GM19193 (cell line): ENCODE data around the gene HES2.

Experiments
- POLR2A ChIP-seq: IDR thresholded peaks from 4 replicates; pipeline ENCODE4 v1.6.1; 2011; ENCODE audit not compliant: insufficient read depth, insufficient read length; ENCODE audit errors: extremely low read depth

HES2 gene

DNA sequence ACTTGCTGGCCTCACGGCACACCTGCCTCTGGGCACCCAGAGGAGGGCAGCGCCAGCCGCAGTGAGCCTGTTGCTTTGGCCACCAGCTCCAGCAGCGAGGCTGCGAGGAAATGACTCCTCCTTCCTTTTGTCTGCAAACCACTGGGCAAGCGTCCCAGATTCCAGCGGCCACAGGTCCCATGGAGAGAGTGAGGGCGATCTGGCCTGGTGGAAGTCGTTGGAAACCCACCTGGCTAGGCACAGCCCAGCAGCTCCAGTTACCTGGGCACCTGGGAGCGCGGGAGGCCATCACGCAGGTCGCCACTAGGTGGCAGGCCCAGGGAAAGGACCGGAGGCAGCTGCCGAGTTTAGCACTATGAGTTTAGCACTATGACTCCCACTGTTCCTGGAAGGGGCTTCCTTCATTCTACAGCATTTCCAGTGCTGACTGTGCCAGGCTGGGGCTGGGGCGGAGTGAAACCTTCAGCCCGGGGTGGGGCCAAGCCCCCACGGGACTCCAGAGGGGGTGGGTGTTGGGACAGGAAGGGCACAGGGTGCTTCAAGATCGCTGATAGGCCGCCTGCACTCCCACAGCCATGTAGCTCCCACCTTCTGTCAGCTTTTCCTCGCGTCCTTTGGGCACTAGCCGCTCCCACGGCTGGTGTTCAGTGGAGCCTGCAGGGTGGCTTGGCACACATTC, 3.7 kb upstream of the HES2 start:
- TF ChIP-seq POLR2A, result no peak

- no peak for TF ChIP-seq POLR2A
These were observed 1.5 kb upstream of the HES2 start for GRCh38 chr1:6421266-6421665.

DNA sequence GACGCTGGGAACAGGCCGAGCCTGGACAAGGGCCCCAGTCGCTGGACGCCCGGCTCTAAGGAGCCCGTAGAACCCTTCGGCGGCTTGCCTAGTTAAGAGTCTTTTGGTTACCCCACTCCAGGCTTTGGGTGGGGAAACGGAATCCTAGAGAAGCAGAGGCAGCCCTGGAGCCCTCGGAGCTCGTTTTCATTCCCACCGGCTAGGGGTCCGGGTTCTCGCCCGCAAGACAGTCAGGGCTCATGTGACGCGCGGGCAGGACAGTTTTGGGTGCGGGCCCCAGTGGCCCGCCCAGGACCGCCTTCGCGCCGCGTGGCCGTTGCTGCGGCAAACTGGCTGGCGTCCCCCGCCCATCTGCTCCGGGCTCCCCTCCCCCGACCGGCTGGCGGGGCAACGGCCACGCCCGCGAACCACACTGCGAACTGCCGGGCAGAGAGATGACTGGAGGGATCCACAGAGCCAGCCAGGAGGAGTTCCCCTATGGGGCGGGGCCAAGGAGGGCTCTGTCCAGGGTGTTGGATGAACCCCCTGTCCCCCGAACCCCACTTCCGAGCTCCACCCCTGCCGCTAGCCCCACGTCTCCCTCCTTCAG, 829 bp upstream of the HES2 start:
- no peak for TF ChIP-seq POLR2A

GRCh38 chr1:6419397-6419803, 319 bp downstream of the HES2 start:
- TF ChIP-seq POLR2A, result no peak

GRCh38 chr1:6418668-6419396, 887 bp downstream of the HES2 start:
- TF ChIP-seq POLR2A, result no peak

DNA sequence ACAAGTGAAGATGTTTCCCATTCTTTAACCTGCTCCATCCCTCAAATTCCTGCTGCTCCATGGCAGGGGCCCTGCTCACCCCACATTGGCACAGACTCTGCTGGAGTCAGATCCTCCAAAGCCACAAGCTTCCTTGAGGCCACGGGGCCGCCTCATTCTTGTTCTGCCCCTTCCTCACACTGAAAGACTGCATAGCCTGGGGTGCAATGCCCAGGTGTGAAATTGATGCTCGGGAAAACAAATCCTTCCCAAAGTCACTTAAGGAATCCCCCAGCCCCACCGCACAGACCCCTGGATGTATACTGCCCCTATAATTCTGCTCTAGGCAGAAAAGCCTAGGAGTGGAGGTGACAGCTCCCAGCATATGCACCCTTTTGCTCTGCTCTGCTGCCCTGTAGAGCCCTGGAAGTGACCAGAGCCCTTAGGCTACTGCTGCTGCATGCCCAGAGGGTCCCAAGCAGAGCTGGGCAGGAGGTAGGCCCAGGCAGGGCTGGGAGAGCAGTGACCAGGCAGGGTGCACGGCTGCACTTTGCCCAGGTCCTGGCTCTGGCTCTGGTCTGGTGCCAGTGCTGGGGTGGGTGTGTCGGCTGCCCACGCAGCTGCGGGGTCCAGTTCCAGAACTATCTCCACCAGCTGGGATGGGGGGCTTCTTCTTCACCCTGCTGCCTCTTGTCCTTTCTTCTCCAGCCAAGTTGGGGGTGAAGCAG, 1.6 kb downstream of the HES2 start:
- no peak for TF ChIP-seq POLR2A

GRCh38 chr1:6416906-6417305, 2.8 kb downstream of the HES2 start:
- no peak for TF ChIP-seq POLR2A

GRCh38 chr1:6416295-6416656, 3.4 kb downstream of the HES2 start:
- TF ChIP-seq POLR2A, result no peak

GRCh38 chr1:6414881-6415626, 4.7 kb downstream of the HES2 start:
- TF ChIP-seq POLR2A, result no peak

DNA sequence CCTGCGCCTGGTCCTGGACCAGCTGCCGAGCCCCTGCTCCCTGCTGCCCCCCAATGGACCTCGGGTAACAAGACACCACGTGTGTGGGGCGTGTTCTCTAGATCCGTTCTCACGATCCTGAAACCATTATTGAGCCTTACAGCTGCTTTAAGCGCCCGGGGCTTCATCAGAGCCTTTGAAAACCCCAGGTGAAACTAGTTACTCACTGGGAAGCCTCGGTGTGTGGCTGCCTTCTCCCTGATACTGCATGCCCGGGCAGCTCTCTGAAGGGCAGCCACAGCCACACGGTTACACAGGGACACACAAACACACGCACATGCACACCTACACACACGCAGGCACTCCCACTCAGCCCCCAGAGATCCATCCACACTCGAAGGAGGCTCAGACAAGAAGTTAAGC, 5.3 kb downstream of the HES2 start:
- no peak for TF ChIP-seq POLR2A

DNA sequence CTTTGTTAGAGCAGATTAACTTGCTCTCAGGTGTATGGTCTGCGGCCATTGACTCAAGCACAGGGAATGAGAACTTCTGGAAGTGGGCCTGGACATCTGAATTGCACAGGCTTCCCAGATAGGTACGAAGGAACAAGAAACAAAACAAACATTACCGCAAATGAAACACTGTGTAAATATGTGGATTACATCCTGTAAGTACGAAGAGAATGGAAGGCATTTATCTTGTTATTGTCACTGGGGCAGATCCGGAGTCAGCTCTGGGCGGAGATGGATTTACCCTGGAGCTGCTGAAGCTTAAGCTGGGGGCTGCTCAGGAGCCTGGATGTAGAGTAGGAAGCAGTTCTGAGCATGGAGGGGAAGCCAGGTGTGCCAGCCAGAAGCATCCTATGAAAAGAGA, 6.8 kb downstream of the HES2 start:
- TF ChIP-seq POLR2A, result no peak

- no peak for TF ChIP-seq POLR2A
These were observed 9.3 kb downstream of the HES2 start for GRCh38 chr1:6410248-6410893.

GRCh38 chr1:6409733-6410132, 10.0 kb downstream of the HES2 start:
- no peak for TF ChIP-seq POLR2A

GRCh38 chr1:6409053-6409452, 10.7 kb downstream of the HES2 start:
- TF ChIP-seq POLR2A, result no peak
